Hematopoietic multipotent progenitor cell treated with erythropoietin and hydrocortisone succinate and interleukin-3 and kit ligand, for 8 days (in vitro differentiated cells): ENCODE measurements around the gene PLGRKT.
"Not testable (repeated sequence)": the region's sequence is repeated elsewhere in the genome, so short reads cannot be mapped to it uniquely, and the experiment has no call there.

Experiments
- DNase-seq: peaks from one replicate; pipeline ENCODE4 v3.0.0-alpha.2; 2015

Gene PLGRKT

DNA sequence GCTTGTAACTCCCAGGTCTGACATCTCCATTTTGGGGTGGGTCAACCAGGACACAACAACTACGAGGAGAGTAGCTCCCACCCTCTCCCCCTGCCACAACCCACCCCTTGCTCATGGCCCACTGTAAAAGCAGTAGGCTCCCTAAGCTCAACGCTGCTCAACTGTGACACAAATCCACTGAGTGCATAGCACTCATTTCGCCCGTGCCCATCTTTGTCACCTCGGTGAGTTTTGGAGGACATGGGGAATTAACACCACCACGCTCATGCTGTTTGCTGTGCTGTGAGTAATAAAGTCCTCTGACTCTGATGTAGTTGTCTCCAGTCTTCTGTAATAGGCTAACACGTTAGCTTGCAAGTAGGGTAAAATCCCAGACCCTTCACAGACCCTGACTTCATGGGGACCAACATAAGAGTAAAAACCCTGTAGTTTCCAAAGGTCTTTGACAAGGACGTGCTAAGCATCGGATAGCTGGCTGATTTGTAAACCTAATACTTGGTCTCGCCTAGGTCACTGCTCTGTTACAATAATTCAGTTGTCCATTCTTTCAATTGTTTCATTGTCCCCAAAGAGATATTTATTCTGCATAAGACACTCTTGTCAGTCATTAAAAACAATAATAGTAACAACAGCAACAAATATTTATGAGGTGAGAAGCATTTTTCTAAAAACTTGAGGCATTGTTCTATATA, 7.7 kb downstream of the PLGRKT start:
- DNase-seq = no peak

DNA sequence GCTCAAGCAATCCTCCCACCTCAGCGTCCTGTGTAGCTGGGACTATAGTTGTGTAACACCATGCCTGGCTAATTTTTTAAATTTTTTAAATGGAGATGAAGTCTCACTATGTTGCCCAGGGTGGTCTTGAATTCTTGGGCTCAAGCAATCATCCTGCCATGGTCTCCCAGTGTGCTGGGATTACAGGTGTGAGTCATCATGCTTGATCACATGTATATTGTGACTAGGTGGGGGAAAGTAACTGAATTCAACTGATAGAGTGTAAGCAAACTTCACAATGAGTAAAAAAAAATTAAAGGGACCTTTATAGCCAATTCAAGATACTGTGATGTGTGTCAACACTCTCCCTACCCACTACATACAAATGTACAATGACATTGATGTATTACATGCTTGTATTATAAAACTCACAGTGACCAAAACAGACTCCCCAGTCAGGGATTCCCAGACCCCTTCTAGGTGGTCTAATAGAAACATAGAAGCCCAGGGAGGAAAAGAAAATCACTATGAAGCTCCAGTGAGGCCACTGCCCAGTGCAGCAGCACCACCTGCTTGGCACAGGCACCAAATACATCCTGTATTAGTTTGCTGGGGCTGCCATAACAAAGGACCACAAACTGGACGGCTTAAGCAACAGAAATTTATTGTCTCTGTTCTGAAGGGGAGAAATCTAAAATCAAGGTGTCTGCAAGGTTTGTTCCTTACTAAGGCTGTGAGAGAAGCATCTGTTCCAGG, 8.8 kb downstream of the PLGRKT start:
- DNase-seq = no peak

DNA sequence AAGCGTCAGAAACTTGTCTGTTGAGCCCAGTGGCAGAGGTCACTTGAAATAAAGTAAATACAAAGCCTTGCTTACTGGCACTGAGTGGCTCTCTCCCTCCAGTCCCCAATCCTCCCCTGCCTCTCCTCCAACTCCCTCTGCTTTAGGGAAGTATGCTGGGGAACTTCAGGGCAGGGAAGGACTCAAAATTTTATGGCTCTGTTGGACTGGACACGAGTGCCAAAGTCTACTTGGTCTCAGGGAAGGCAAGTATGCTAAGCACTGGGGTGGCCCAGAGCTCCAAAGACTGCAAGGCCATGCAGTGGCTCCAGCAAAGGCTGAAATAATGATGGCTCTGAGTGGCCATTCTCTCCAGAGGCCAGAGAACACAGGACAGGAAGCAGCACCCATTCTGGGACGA, 9.6 kb downstream of the PLGRKT start:
- no peak for DNase-seq

DNA sequence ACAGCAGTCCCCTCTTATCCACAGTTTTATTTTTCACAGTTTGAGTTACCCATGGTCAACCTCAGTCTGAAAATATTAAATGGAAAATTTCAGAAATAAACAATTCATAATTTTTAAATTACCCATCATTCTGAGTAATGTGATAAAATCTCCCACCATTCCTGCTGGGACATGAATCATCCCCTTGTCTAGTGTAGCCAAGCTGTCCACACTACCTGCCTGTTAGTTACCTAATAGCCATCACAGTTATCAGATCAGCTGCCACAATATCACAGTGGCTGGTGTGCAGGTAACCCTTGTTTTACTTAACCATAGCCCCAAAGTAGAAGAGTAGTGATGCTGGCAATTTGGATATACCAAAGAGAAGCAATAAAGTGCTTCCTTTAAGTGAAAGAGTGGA, 10.7 kb downstream of the PLGRKT start:
- DNase-seq = no peak

DNA sequence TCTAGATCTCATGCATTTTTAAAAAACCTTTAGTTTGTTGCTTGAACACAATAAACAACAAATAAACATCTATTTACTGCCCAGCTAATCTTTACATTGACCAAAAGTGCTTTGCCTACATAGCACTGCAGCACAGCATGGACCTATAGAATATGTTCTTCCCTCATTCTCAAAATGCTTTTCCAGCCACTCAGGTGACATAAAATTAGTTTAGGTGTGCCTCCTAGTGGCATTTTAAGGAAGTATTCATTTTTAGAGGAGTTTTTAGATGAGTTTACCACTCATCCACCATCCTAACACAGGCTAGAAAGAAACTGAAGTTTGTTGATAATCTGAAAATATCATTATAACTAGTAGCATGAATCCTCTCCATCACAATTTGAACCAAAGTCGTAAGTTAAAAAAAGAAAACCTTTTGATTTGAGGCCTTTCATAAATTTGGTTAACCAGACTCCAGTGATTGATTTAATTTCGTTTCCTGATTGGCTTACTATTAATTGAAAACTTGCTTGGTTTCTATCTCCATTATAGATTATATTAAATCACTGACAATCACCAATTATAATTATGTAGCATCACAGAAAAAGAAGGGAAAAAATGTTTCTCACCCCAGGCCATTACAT, 12.6 kb downstream of the PLGRKT start:
- DNase-seq = peak; percentile 69

DNA sequence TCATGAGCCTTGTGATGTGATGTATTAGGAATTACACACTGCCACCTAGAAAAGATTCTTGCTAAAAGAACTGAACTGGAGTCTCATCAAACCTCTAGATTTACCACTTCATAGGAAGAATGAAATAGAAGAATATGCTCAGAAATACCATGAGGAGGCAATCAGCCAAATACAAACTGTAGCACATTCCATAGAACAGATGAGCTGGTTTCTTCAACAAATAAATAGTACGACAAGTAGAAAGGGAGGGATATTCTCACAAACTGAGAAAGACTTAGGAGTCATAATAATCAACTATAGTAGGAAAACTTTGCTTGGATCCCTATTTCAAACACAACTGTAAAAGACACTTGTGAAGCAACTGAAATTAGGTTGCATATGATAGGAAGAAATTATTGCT, 15.4 kb downstream of the PLGRKT start:
- no peak for DNase-seq

DNA sequence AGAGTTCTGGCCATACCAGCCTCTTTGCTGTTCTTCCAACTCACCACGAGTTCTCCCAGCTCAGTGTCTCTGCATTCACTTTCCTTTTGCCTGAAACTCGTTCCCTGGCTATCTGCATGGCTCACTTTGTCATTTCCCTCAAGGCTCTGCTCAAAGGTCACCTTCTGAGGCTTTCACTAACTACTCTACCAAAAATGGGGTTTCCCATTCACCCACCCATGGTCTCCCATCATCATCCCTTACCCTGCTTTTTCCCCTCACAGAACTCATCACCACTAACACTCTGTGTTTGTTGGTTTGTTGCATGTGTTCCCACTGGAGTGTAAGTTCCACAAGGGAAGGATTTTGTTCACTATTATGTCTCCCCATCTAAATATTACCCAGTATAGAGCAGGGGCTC, 16.6 kb downstream of the PLGRKT start:
- no peak for DNase-seq

DNA sequence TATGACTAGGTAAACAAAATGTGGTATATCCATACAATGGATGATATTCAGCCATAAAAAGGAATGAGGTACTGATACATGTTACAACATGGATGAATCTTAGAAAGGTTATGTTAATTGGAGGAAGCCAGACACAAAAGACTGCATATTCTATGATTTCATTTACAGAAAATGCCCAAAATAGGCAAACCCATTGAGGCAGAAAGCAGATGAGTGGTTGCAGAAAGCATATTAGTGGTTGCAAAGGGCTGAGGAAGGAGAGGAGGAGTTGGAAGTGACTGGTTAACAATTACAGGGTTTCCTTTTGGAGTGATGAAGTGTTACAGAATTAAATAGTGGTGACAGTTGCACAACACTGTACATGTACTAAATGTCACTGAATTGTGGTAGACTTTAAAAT, 17.7 kb downstream of the PLGRKT start:
- DNase-seq = no peak

DNA sequence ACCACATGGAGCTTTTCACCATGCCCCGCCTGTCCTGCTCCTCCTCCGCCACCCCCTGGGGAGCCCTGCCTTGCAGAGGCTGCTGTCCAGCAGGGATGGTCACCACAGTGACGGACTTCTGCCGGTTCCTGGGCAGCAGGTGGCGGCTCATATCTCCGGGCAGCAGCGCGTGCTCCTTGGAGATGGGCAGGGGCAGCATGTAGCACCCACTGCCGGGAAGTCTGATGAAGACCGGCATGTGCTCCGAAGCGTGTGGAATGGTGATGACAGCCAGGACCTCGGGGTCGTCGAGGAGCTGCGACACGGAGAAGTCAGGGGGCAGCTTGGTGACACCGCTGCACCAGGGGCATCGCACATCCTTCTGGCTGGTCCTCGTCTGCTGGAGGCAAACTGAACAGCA, 19.2 kb downstream of the PLGRKT start:
- DNase-seq = no peak

DNA sequence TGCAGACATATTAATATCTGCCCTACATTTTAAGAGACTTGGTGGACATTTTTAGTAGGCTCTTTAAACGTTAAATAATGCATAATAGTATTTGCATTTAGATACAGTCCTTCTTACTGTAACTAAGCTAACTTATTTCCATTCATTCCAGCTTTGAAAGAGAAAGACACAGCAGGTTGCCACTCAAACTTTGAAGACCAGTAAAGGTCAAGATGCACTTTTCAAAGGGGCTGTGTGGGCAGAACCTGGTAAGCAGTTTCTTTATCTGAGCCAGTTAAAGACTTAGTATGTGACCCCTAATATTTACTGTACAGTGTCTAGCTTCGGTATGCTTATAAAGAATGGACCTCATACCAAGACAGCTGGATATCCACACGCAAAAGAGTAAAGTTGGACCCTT, 20.8 kb downstream of the PLGRKT start:
- DNase-seq = no peak

DNA sequence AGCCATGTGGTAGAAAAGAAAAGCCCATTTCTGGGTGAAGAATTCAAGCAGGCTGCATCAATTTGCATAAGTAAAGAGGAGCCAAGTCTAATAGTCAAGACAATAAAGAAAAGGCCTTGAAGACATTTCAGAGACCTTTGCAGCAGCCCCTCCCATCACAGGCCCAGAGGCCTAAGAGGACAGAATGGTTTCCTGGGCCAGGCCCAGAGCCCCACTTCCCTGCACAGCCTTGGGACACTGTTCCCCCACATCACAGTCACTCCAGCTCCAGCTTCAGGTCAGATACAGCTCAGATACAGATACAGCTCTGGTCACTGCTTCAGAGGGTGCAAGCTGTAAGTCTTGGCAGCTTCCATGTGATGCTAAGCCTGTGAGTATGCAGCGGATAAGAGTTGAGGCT, 29.1 kb downstream of the PLGRKT start:
- DNase-seq = no peak

DNA sequence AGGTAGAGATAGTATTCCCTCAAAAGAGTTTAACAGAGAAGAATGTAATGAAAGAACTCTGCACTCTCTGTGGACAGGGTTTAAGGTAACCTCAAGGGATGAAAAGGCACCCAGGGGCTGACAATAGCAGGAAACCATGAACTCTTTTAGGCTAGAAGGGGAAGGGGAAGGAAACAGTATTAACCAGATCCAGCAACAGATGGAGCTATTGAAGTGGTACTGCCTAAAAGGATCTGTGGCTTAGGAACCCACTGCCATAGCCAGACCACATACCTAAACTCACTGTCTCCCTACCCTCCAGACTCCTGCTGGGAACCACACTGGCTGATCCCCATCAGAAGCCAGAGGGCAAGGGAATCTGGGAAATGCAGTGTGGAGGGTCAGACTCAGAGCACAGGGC, 35.5 kb downstream of the PLGRKT start:
- DNase-seq = no peak

DNA sequence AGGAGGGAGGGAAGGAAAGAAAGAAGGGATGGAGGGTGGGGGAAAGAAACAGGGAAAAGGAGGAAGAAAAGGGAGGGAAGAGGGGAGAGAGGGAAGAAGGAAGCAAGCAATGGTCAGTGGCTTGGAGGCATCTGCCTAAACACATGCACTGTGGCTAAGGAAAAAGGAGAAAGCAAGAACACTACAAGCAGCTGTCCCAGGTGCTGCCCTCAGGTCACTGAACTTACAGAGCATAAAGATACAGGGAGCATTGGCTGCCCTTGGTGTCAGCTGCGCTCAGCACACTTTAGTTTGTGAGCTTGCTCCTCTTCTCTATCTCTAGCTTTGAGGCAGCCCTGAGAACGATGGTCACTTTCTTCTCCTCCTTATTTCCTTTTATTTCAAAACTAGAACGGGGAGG, 40.2 kb downstream of the PLGRKT start:
- not testable (repeated sequence) for DNase-seq

DNA sequence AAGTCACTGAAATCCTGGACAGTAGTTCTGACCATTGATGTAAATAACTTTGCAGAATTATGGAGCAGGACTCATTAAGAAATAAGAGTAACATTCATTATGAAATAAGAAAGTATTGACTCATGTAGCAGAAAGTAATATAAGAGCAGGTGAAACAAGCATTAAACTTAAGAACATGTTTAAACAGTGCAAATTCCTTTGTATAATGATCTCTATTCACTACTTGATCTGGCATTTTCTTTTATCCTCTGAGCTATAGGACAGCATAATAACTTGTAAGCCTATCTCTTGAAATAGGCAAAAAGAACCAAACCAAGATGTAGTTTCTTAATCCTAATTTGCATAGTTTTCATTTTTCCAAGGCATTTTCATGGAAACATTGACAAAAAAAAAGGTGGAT, 42.3 kb downstream of the PLGRKT start:
- DNase-seq = no peak

DNA sequence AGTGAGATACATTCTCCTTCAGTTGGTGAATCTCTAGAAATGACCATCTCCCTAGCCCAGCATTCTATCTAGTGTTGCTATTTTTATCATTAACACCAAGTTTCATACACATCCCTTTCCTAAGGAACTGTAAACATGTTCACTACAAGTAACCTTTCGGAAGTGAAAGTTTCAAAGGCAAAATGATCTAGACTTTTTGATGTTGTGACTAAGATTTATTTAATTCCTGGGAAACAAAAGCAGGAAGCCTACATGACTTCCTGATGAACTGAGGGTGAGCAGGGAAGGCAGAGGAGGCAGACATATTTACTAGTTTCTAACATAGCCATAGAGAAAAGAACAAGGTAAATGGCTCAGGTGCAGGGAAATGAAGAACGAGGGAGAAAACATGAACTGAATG, 43.7 kb downstream of the PLGRKT start:
- DNase-seq = not testable (repeated sequence)

DNA sequence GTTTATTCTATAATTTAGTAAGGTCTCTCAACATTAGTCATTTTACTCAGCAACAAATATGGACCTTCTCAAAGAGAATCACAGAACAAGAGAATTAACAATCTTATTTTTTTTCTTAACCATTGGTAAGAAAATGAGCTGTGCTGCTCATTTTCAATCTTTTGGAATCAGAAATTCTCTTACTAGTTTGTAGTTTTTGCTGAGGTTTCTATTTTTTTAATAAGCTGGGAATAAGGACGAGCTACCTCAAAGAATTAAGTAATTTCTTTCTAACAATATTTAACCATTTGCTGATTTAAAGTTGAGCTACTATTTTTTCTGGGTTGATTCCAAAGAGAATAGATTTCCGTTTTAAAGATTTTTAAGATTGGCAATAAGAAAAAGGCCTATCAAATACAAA, 44.2 kb downstream of the PLGRKT start:
- DNase-seq = no peak

DNA sequence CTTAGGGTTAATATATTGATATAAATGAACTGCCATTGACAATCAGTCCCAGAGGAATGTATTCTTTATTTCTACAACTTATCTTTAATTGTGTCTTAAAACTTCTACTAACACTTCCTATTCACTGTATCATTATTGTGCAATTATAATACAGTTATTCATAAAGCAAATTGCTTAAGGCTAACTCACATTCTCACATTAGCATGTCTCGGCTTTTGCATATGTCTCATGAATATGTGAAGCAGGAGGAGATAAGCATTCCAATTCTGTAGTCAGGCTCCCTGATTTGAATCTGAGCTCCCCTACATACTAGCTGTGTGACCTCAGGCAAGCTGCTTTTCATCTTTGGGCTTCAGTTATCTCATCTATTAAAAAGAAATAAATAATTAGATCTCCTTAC, 45.4 kb downstream of the PLGRKT start:
- DNase-seq = no peak

DNA sequence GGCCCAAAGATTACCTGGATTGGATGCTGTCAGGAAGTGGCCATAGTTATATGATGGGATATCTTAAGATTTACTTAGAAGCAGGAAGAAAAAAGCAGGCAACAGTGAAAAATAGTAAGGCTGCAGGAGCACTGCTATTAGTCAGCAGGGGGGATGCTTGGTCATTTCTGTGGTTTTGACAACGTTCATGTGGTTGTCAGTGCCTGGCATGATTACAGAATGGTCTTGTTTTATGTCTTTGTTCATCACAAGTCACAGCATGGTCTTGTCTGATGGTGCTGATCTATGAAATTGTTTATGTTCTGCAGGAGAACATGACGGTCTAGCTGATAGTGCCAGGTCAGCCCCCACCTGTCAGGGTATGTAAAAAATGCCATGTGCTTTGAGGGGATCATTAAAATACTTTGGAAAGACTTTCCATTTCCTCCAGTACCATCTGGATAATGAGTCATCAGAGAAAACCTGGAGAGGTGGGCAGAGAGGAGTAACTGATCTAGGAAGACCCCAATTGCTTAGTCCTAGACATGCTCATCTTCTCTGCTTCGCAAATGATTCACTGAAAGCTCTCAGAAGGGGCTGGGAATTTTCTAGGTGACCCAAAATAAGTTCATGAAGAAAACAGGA, 48.5 kb downstream of the PLGRKT start:
- DNase-seq = peak; percentile 85

DNA sequence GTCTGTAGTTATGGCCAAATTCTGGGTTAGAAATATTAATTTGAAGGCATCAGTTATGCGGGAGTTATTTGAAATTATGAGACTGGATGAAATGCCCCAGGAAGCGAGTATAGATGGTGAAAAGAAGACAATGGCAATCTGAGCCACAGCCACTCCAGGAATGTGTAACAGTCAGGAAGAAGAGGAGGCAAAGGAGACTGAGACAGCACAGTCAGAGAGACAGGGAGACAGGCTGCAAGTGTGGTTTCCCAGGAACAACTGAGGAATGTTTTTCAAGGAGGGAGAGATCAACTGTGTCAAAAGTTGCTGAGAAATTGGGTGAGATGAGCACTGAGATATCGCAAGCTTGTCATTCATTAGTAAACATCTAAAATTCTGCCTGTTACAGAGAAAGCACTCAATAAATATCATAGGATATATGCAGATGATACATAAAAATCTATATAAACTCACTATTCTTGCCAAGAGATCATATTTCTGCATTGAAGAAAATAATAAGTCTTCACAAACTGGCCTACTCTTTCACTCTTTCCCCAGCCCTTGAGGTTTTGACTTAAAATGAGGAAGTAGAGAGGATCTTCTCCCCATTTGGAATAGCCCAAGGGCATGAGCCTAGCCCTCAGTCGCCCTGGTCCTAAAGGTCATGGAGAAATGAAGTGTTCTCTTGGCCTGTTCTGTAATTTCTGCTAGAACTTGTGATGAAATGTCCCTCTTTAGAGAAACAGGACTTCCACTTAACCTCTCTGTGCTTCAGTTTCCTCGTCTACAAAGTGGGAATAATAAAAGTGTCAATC, 49.5 kb downstream of the PLGRKT start:
- DNase-seq = peak; percentile 20

DNA sequence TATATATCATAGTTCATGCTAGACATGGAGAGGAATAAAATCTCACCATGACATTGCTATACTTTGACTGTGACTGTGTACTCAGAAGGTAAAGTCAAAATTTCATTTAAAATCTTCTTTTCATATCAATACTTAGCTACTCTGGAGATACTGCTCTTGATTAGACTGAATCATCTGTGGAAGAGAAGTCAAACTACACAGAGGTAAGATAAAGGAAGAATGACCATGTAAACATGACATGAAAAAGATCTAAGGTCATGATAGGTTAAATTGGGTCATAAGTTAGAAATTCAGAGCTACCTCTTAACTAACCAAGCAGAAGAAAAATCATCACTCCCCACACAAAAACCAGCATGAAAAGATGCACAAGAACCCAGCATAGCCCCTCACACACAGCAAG, 53.3 kb downstream of the PLGRKT start:
- DNase-seq = no peak

DNA sequence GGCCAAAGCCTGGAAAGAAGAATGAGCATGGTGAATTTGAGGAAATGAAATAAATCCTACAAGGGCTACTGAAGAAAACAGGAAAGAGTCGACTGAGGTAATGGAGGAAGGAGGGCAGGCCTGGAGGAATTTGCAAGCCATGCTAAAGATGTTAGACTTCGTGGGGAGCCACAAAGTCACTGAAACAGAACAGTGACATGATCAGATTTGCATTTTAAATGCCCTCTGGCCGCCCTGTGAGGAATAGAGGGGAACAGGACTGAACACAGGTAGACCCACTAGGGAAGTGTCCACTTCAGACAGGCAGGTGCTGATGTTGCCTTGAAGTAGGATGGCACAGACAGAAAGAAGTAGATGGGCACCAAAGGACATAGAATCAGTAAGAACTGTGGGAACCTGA, 55.2 kb downstream of the PLGRKT start:
- DNase-seq = no peak

DNA sequence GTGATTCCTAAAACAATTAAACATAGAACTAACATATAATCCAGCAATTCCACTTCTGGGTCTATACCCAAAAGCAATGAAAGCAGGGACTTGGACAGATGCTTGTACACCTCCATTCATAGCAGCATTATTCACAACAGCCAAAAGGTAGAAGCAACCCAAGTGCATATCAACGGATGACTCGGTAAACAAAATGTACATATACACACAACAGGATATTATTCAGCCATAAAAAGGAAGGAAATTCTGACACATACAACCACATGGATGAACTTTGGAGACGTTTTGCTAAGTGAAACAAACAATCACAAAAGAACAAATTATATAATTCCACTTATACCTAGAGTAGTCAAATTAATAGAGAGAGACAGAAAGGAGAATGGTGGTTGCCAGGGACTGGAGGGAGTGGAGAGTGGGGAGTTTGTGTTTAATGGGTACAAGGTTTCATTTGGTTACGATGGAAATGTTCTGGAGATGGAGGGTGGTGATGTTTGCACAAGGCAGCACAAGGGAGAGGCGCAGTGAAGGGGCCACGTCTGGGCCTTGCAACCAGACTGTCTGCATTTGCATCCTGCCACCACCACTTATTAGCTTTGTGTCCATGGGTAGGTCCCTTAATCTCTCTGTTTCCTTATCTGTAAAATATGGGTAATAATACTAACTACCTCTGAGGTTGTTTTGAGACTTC, 61.8 kb downstream of the PLGRKT start:
- no peak for DNase-seq

DNA sequence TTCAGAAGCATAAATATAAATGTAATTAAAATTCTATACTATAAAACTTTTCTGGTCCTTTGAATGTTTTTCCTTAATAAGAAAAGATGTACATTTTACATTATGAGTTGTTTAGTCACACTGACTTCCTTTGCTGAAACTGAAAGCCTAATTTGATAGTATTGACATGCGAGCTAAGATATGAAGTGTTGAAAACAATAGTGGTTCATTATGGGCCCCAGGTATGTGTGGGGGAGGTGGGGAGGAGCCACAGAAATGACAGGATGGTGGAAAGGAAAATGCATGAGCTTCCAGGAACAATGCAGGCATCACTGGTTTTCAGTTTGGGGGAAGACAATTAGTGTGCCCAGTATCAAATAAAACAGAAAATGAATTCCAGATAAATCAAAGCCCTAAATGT, 62.6 kb downstream of the PLGRKT start:
- no peak for DNase-seq
